Activated effector memory CD4-positive, alpha-beta T cell treated with Interleukin-2 at 50 U/mL for 16 hours (primary cell): ENCODE data around the gene CMC4.

ENCODE experiments used
- DNase-seq: peaks from one replicate; pipeline ENCODE4 v3.0.0-alpha.2; 2020

Gene CMC4

DNA sequence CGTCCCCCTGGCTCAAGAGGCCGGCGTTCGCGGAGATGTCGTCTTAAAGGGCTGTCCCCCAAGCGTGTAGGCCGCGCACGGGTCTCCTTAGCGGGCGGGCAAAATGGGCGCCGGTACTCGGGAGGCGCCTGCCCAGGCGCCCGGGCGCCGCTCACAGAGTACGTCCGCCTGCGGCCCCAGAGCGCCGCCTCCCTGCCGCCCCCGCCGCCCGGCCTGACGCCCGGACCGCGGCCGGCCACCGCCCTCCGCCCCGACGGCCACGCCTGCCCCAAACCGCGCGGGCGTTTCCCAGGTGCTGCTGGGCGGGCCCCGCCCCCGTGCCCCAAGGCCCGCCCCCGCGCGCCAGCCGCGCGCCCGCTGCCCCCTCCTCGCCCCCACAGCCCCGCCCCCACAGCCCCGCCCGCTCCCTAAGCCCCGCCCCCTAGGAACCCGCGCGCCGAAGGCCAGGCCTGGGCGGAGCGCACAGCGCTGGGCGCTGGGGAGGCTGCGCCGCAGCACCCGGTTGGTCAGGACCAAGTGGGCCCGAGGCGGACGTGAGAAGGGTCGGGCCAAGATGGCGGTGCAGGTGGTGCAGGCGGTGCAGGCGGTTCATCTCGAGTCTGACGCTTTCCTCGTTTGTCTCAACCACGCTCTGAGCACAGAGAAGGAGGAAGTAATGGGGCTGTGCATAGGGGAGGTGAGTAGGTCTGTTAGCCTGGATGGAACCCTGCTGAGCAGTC, at the start of gene CMC4, which contains the start of the genes BRCC3 and MTCP1:
TSS of gene CMC4 (minus strand) at position 162 of the 719 bp plus-strand sequence. CDS start 7,113 bp downstream, outside the sequence.
TSS of gene BRCC3 (plus strand) at position 534 of the 719 bp plus-strand sequence. CDS start at position 554, 20 bp downstream.
TSS of gene MTCP1 (minus strand) at position 162 of the 719 bp plus-strand sequence. CDS start 5,126 bp downstream, outside the sequence.
- DNase-seq, result peak; percentile 66

DNA sequence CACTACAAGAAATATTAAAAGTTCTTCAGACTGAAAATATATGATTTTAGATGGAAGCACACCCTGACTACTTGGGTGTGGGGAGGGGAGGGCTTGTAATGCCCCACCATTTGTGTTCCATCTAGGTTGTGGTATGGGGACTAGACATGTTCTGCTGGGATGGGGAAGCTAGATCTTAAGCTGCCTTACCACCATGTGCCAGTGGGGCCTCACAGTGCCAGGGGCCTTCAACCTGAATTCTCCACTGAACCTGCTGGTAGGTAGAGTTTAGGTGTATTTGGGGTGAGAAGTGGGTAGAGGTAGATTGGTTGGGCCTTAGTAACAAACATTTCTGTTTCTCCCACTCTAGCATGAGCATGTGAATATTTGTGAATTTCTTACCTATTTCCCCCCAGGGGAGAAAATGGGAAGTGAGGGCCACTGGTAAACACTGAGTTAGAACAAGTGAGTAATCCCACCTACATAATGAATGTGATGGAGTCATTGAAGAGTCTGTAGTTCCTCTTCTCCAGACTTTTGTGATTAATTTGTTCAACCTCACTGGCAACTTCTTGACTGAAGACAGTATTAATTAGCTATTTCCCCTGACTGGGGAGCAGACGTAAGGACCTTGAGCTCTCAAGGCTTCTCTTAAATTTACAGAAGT, 44.4 kb upstream of the CMC4 start:
- no peak for DNase-seq

DNA sequence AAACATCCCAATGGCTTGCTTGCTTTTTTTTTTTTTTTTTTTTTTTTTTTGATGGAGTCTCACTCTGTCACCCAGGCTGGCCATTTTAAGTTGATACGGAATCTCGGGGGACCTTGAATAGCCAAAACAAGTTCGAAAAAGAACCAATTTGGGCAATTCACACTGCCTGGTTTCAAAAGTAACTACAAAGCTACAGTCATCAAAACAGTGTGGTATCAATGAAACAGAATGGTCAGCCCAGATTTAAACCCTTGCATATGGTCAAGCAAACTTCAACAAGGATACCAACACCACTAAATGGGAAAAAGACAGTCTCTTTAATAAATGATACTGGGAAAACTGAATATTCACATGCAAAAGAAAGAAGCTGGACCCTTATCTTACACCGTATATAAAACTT, 42.2 kb upstream of the CMC4 start:
- DNase-seq, result no peak

- DNase-seq, result no peak
Observed at GRCh38 chrX:155112171-155112570, 41.2 kb upstream of the CMC4 start.

DNA sequence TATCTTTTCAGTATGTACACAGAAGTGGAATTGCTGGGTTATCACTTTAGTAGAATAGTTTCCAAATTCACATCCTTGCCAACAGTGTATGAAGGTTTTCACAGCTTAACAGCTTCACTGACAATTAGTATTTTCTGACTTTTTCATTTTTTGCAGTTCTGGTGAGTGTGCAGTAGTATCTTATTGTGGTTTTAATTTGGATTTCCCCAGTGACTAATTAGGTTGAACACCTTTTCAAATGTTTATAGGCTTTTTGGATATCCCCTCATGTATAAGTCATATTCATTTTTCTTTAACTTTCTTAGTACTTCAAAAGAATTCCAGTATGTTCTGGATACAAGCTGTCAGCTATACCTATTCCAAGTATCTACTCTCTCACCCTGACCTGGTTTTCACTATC, 37.5 kb upstream of the CMC4 start:
- DNase-seq, result no peak

DNA sequence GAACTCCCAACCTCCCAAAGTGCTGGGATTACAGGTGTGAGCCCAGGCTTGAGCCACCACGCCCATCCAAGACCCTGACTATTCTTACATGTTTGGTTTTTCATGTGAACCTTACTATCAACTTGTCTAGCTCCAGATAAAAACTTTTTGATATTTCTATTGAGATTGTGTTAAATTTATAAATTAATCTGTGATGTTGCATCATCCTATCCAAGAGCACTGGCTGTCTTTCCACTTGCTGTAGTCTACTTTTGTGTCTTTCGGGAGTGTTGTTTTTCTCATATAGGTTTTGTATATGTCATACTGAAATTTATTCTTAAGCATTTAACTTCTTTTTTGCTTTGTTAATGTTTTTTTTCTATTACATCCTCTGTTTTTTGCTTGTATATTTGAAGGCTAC, 35.0 kb upstream of the CMC4 start:
- DNase-seq, result no peak

DNA sequence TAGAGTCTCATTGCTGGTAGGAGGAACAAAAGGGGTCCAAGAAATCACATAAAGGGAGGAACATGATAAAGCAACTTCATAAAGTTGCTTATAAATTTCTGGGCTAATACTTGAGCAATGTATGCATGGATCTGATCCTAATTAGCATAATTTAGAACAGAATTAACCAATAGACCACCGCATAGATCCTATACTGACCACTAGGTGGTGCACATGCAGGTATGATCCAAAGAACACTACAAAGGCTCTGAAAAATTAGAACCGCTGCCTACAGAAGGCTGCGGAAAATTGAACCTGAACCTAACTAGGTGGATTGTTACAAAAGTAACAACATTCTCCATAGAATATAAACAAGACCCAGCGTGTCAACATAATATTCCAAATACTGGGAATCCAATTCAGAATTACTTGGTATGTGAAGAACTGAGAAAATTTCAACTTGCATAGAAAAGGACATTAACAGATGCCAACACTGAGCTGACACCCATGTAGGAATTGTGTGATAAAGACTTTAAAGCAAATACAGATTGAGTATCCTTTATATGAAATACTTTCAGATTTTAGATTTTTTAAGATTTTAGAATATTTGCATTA, 23.6 kb upstream of the CMC4 start:
- DNase-seq, result no peak

- DNase-seq, result no peak
Observed at GRCh38 chrX:155086961-155087735, 16.2 kb upstream of the CMC4 start.

- DNase-seq, result no peak
Observed at GRCh38 chrX:155086202-155086840, 15.4 kb upstream of the CMC4 start.

GRCh38 chrX:155071694-155072280, 851 bp upstream of the CMC4 start:
- no peak for DNase-seq

GRCh38 chrX:155070663-155070974, 317 bp downstream of the CMC4 start:
- DNase-seq, result no peak

DNA sequence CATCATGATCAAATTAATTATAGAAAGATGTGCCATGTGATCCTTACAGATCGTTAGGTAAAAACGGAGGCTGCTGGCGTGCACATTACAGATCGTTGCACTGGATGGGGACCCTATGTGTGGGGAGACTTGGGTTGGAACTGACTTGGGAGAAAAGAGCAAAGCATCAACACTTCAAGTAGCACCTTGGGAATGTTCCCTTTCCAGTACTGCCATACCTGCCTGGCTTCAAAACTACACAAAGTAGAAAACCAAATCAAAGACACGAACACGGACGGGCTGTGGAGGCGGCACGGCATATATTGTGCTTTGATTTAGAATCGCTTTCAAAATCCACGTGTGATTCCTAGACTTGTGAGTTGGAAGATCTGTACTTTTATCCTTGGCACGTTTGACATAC, 898 bp downstream of the CMC4 start:
- no peak for DNase-seq

DNA sequence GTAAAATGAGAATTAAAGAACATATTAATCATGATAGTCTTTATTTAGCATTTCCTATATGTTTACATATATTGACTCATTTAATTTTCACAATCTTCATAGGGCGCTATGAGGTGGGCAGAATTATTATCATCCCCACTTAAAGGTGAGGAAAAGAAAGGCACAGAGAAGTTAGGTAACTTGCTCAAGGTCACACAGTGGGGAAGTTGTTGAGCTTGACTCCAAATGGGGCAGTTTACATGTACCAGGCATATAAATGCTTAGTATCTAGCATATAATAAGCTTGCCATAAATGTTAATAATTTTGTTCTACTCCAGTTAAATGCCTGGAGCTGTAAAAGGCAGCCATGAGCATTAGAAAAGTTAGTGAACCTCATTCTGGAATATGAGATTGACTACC, 1.5 kb downstream of the CMC4 start:
- DNase-seq, result no peak

- DNase-seq, result no peak
Observed at GRCh38 chrX:155068165-155068564, 2.8 kb downstream of the CMC4 start.

- DNase-seq, result no peak
Observed at GRCh38 chrX:155065035-155065734, 5.8 kb downstream of the CMC4 start.

DNA sequence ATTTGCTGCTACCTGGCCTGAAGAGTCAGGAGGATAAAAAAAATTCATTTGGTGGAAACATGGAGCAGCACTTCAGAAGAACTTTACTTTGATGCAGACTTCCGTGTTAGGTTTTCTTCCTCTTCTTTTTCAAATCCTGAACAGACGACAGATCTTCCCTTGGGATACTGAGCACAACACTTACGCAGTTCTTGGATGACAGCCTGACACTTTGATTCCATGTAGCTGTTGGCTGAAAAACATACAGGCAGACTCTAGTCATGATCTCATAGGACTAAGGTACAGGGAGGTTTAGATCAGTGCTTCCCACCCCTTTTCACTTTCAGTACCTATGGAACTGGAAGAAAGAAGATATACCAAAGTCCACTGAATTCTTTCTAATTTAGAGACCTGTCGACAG, 9.2 kb downstream of the CMC4 start:
- DNase-seq, result no peak

DNA sequence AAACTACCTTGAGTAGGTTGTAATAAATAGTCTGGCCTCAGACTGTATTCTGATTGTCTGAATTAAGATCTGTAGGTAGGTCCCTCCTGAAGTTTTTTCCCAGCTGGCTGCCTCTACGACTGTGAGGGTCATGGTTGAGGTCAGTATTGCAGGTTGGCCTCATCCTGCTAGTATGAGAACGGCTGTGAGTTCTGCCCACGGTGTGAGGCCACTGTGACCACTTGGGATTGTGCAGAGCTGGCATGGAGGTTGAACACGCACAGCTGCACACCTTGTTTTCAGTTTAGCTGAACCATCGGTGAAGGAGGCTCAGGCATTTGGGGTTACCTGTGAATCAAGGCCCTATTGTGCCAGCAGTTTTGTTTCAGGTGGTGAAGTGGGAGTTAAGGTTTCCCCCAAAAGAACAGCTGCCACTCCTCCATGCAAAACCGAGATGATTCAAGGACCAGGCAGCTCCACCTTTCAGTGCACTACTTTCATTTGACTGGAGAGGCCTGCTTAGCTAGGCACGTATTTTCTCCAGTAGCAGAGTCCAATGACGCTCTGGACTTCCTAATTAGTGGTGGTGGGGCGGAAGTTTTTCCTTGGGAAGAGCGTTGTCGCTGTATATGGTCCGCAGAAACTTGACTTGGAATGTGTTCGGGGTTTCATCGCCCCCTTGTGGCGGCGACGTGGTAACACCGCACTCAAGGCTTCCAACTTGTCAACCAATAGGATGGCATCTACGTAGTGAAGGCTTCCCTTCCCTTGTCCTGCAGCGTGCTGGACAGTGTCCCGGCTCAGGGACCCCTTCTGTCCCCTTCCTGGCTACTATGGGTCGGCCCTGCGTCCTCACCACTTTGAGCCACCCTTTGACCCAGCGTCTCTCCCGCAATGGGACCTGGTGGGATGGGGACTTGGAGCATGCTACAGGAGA, 13.8 kb downstream of the CMC4 start:
- peak; percentile 23 for DNase-seq

DNA sequence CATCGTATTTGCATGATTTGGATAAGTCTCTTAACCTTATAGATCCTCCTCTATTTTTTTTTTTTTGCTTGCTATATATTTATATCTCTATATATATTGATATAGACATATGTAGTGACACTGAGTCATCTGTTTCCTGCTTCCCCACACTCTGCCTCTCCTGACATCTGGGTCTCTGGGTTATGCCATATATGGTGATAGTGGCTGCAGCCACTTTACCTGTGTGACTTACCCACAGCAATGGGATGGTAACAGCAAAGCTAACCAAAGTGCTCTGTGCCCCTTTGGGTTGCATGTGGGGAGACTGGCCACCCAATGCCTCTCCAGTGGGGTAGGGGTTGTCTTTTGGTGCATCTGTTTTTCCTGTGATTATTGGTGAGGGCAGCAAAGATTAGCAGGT, 14.5 kb downstream of the CMC4 start:
- no peak for DNase-seq

GRCh38 chrX:155055494-155055893, 15.4 kb downstream of the CMC4 start:
- DNase-seq, result no peak

- no peak for DNase-seq
Observed at GRCh38 chrX:155054255-155054654, 16.7 kb downstream of the CMC4 start.

GRCh38 chrX:155053656-155054055, 17.3 kb downstream of the CMC4 start:
- no peak for DNase-seq
